GM18868 (cell line): ENCODE measurements around the gene TCERG1L.

Experiments used
- ATAC-seq: cut with Tn5 transposase; IDR thresholded peaks from one replicate; pipeline ENCODE4 v1.9.1; 2021; ENCODE audit warnings: mild to moderate bottlenecking, moderate library complexity; ENCODE audit not compliant: unreplicated experiment

The TCERG1L gene

DNA sequence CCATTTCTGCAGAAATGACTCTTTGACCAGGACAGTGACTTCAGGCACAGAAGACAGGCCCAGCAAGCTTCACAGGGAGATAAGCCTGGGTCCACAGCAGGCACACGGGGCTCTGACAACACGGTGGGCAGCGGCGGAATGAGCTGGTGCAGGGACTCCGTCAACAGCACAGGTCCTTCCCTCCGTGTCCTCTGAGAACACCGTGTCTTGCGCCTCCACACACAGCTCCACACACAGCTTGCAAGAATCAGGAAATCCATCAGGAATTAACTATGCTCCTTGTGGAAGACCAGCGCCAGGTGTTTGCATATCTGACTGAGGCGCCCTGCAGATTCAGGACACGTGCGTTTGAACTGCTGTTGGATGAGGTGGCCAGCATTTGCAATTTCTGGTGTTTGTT, 39.6 kb downstream of the TCERG1L start:
- ATAC-seq: no peak

DNA sequence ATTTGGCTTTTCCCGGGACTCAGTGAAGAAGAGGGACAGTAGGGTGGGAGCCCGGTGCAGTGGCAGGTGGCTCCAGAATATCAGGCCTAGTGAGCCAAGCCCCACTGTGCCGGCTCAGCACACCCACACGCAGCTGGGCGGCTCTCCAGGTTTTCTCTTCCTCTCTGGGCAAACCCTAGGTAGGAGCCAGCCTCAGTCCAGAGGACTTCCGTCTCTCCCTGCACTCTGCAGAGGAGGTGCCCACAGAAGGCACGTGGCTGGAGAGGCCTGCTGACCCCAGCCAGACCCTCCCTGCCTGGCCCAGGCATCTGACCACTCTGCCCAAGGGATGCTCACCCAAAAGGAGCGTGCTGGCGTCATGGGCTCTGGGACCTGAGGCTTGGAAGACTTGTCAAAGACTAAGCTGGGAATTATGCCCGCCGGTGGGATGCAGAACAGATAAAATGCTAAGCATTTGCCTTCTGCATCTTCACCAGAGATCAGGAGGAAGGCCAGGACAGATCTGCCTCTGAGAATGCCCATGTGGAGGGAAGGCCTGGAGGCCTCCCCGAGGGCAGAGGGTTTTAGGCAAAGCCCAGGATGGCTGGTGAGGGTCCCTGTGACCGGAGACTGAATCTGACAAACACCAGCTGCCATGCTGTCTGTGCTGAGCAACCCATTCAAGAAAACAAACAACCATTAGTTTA, 40.2 kb downstream of the TCERG1L start:
- ATAC-seq: no peak

DNA sequence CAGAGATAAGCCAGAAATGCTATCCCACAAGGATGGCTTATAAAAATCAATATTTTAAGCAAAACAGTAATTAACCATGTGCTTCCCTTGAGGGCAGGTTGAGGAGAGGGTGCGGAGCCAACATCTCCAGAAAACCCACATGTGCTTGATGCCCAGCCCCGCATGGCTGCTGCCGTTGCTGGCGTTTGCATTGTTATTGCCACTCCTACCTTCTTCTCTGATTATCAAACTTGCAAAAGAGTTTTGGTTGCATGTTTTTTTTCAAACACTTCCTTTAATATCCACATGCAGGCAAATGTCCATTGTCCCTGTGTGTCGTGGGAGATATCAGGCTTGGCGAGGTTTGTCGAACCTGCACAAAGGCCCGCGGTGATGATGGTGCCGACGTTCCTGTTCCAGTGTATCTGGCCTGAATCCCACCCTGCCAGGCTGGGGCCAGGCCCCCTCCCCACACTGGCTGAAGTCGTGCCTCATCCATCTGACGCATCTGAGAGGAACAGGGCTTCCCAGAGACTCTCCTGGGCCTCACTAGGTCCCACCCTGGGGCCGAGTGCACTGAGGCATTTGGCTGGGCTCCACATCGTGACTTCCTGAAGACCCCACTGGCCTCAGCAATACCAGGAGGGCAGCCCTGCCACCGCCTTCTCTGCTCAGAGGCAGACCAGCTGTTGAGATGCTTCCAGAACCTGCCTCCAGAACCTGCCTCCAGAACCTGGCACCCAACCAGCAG, 40.9 kb downstream of the TCERG1L start:
- ATAC-seq: no peak

DNA sequence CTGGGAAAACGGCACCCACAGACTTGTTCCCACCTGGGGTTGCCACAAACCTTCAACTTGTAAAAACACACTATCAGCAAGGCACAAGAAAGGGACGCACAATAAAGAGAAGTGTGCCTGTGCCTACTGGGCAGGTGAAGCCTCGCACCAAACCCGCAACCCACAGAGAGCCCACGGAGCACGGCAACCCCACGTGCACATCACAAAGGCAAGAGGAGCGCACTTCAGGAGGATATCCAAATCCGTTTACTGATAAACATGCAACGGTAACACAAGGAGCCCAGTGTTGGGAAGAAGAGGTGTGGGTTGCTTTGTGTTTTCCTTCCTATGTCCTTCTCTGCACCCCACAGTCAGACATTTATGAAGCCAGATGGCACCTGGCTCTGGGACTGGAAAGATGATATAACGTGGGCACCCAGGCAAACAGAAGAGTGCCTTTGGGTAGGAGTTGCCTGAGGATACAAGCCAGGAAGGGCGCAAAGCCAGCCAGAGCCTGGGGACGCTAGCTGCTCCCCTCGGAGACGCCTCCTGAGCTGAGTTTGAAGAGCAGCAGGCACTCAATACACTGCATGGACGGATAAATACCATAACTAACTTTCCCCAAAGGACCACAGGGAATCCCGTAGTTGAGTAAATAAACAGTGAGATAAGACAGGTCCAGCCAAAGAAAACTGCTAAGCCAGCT, 41.6 kb downstream of the TCERG1L start:
- no peak for ATAC-seq

DNA sequence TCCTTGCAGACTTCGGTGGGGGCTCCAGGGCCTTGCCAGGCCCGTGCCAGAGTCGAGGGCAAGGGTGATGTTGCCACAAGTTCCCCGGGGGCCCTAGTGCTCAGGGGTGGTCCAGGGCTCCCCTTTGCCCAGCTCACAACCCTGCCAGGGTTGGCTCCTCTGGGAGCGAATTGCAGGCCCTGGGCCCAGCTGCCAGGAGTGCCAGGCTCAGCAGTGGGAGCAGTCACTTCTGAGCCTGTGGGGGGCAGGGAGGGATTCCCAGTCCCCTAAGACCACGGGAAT, 43.8 kb downstream of the TCERG1L start:
- no peak for ATAC-seq

DNA sequence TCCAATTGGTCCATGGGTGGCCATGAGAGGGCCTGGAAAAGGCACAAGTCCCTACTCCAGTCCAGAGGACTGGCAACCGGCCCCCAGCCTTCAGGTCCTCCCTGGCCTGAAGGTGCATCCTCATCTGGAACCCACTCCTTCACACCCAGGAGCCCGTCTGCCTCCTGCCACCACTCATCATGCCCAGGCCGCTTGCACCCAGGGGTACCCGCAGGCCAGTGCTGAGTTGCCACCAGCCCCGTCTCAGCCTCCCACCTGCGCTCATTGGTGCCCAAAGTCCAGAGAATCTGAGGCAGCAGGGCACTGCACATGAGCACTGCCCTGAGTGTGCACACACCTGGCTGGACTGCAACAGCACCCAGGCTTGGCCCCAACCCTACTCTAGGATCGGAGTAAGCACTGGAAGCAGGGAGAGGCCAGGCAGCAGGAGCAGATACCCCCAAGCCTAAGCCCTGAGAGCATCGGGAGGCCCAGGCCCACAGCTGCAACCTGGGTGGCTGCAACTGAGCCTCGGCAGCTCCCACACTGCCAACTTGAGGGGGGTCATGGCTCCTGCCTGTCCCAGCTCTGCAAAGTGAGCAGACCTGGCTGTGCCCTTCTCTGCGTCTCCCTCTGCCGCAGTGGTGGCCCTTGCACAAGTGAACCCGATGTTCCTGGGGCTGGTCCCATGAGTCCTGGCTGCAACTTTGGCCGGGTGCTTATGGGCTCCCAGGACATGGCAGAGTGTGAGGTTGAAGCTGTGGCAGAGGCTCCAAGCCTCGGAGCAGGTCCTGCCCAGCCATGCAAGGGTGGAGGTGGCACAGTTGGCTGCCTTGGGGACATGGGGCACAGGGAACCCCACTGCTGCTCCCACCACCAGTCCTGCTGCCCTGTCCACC, 44.3 kb downstream of the TCERG1L start:
- ATAC-seq: no peak

DNA sequence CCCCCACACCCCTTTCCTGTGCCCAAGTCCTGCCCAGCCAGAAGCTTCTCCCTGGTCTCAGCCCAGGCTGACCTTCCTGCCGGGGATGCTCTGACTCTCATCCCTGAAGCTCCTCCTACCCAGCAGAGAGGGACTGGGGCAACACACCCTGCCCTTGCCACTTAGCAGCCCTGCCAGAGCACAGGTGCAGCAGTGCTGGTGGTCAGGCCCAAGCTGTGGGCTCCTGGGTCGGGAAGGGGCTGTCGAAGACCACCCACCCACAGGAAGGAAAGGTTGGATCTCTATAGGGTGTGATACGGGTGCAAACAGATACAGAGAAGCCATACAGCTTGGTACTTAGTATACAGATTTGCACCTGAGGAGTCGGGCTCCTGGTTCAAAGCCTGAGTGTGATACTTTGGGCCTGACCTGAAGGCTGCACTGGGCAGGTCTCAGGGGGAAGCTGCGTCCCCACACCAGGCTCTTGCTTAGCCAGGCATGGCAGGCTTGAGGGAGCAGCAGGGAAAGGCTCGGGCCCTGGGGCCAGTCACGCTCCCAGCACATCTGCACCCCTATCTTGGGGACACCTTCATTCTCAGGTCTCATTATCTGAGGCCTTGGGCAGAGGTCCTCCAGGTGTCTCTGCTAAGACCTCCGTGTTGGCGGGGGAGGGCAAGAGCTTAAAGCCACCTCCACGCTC, 47.3 kb downstream of the TCERG1L start:
- ATAC-seq: no peak

DNA sequence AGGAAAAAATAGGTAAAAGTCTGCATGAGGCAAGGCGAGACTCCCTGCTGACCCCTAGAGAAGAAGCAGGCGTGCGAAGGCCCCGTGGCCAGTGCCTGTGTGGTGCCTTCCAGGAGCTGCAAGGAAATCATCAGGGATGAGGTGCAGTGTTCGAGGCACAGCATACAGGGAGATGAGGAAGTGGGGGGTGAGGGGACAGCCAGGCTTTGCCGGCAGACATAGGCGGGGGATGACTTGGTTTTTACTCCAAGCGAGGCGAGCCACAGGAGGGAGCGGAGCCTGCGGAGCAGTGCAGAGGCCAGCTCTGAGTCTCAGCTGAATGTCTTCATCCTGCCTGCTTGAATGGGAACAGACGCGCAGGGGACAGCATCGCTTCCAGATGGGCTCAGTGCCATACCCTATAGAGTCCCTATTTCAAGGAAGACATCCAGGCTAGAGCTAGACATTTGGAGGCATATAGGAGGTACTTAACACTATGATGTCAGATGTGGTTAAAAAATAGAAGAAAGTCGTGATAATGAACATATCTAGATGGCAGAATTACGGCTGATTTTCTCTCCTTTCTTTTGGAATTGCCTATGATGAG, 49.5 kb downstream of the TCERG1L start:
- no peak for ATAC-seq

DNA sequence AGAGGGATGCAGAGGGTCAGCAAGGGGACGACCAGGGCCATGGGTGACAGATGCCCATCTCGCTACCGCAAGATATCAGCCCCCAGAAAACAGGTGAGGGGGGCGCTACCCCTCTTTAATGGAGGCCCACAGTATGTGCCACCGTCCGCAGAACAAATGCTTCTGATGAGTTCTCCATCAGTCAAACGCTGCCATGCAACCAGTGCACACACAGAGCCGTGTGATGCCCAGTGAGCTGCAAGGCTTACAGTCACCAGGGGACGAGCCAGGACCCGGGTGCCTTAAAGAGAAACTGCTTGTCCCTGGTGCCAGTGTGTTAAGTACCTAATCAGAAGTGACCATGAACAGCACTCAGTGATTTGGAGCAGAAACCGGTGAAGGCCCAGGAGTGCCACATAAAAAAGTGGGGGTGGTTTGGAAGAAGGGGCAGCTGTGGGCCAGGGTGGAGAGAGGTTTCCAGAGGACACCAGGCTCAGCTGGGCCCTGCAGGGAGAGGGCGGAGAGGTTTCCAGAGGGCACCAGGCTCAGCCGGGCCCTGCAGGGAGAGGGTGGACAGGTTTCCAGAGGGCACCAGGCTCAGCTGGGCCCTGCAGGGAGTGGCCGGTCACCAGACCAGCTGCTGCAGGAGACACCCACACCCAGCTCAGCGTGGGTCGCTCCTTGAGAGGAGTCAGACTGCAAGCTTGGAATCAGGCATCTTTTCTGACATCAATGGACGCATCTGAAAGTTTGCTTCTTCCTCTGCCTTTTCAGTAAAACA, 50.9 kb downstream of the TCERG1L start:
- ATAC-seq: no peak

DNA sequence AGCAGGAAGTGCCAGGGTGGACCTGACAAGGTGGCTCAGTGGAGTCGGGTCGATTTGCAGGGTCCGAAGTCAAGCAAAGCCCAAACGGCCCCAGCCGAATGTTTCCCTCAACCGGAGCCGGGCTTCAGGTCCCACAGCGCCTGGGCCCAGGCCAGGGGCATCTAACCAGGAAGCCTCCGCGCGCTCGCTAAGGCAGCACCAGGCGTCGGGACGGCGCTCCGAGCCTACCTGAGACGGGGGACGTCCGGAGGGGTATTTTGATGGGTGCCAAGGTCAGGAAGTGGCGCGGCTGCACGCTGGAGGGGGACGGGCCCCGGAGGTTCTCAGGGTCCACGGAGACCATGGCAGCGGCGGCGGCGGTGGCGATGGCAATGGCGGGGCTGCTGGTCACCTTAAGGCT, 51.5 kb downstream of the TCERG1L start:
- no peak for ATAC-seq

DNA sequence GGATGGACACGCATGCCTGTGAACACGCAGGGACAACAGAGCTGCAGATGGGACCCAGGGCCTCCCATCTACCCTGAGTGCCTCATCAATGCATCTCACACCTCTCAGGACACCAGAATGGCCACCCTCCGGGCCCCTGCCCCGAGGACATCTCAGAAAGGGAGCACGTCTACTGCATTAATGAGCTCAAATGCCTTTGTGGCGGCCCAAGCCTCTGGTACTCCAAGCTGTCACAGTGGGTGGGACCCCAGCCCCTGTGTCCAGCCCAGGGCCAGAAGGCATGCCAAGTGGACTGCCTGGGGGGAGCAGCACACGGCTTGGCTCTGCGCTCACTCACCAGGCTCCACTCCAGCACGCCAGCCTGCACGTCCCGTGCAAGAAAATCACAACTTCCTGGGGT, 52.0 kb downstream of the TCERG1L start:
- ATAC-seq: no peak

DNA sequence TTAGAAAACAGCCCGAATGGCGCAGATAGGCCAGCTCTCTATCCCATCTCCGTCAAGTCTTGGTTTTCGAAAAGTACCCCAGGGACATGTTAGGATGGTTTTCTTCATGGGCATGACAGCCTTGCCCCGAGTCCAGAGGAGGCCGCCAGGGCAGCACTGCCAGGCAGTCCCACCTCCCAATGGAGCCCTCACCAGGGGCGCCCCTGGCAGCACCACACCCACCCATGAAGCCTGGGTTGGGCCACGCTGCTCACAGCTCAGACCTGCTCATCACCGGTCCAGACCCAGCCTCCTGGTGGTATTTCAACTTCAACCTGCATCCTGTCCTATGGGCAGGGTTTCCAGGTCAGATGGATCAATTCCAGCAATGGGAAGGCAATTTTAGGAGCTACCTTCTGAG, 53.3 kb downstream of the TCERG1L start:
- no peak for ATAC-seq

DNA sequence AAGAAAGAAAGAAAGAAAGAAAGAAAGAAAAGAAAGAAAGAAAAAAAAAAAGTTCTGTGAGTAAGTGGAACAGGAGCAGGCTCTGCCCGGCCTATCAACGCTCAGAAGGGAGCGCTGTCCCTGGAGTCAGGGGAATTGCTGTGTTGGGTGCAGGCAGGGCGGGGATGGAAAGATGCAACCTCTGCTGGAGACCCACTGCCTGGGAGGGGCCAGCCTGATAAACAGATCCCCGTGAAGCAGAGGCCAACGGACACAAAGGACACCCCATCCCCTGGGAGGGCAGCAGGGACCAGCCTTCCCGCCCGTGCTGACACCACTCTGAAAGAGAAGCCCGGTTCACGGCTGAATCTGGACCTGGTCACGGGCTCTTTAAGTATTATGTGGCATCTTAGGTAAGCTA, 54.5 kb downstream of the TCERG1L start:
- ATAC-seq: no peak

DNA sequence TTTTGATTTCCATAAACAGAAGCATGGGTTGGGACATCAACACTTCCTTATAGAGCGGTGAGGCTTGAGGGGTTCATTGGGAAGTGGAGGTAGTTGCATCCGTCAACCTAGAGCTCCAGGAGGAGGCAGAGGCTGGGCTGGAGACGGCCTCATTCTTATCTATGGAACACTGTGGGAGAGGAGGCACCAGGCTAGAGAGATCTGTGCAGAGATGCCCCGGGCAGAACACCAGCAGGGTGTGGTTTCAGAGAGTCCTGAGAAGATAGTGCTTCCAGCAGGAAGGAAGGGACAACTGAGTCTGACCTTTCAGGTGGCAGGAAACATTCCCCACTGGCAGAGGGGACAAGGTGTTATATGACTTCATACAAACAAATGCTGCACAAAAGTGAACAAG, 56.7 kb downstream of the TCERG1L start:
- no peak for ATAC-seq

DNA sequence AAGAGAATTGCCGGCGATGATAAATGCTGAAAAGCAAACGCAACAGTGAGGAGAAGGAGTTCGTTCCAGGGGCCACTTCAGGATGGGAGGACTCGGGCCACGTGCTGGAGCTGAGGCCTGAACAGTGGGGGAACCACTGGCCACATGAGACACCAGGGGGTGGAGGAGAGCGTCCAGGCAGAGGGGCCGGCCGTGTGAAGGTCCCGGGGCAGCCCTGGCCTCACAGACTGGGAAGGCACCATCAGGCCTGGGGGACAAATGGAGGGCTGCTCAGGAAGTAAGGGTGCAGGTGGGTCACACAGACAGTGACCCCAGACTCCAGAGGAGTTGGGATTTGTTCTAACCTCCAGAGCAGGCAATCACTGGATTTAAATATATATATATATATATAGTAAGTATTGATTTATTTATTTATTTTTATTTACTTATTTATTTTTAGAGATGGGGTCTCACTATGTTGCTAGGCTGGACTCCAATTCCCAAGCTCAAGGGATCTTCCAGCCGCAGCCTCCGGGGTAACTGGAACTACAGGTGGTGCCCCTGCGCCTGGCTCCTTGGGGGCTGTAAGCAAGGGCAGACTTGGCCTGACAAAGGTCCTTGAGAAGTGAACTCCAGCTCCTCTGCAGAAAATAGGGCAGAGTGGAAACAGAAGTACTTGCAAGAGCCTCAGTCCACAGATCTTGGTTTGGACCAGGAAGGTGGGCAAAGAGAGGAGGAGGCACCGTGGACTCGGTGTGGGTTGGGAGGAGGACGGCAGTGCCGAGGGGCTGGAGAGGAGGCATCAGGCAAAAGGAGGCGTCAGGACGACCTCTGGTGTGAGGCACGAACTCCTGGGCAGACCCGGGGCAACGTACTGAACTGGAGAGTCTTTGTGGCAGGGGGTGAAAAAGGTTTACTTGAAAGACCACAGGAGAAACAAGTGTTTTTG, 57.3 kb downstream of the TCERG1L start:
- ATAC-seq: no peak

DNA sequence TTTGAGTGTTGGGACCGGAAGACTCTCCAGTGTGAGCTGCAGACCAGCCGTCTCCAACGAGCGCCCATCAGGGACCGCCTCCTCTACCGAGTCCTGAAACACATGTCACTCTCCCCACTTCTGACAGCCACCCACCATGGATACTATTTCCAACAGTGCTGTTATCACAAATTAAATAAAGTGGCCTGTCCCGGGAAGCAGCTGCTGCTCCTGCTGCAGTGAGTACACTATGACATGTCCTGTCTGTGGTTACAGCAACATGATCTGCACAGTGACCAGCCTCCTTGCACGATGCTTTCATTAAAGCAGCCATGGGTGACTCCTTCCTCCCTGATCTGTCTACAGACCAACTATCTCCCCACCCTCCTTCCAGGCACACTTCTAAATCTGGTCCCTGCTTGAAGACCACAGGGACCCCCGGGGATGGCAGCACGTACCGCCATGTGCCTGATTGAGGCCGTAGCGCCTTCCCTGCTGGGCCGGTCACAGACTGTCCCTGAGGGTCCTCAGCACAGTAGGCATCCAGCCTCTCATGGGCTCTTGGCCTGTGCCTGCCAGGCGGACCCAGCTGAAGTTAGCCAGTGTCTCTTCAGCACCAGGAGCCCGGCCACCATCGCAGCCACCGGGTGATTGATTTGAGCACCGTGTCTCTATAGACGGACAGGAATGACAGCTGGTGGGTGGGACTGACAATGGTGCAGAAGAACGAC, 58.8 kb downstream of the TCERG1L start:
- no peak for ATAC-seq

DNA sequence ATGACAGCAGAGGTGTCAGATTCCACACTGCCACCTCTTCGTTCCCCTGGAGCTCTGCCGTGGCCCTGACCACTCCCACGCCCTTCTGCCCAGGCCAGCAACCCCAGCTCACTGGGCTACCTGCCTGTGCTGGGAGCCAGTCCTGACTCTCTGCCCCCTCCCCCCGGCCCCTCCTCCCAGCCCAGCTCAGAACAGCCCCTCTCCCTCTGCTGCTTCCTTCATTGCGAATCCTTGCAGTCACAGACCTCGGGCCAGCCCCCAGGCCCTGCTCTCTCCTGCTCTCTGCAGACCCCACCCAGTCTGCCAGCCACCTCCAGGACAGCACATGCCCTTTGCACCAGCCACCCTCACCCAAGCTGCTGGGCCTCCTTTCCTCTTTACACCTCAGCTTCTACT, 60.4 kb downstream of the TCERG1L start:
- ATAC-seq: no peak
